Spinal cord (tissue), 10 donors: ENCODE measurements around the gene ZDHHC11B. TPM values are rescaled to one million over a fixed set of nuclear protein-coding genes. Genes with fewer than 3 reads are reported as not detected.
A peak's percentile ranks its signal among the peaks of the same experiment; 100 is the strongest.
"Not testable (repeated sequence)": the region's sequence is repeated elsewhere in the genome, so short reads cannot be mapped to it uniquely, and the experiment has no call there.

Experiments used
- DNase-seq, 6 donors: peaks; one replicate each; pipeline versions ENCODE4 v3.0.0 to v3.0.0-alpha.2; 2013 to 2015; ENCODE audit warnings: low spot score in 6 of 6, low read depth in 4 of 6
- H3K27ac ChIP-seq: one replicate; pipeline ENCODE4 v1.5.1; 2013; ENCODE audit warnings: low read depth, low read length, control low read depth
- H3K27me3 ChIP-seq: one replicate; pipeline ENCODE4 v1.6.1; 2013; ENCODE audit warnings: low read length; ENCODE audit not compliant: control insufficient read depth, insufficient read depth
- H3K36me3 ChIP-seq: one replicate; pipeline ENCODE4 v1.6.1; 2013; ENCODE audit warnings: low read length; ENCODE audit not compliant: control insufficient read depth, insufficient read depth
- H3K4me1 ChIP-seq: one replicate; pipeline ENCODE4 v1.6.1; 2013; ENCODE audit warnings: low read length; ENCODE audit not compliant: control insufficient read depth, insufficient read depth
- H3K4me3 ChIP-seq: one replicate; pipeline ENCODE4 v1.5.1; 2013; ENCODE audit warnings: low read depth, low read length, control low read depth
- H3K9me3 ChIP-seq: one replicate; pipeline ENCODE4 v1.6.1; 2013; ENCODE audit warnings: low read length; ENCODE audit not compliant: control insufficient read depth, insufficient read depth
- WGBS: methylation state at CpG from one replicate; pipeline ENCODE4 v1.1.5; 2013; ENCODE audit warnings: missing lambda C conversion rate; ENCODE audit not compliant: insufficient coverage; 5-methylcytosine and 5-hydroxymethylcytosine counted together
- polyA plus RNA-seq, 2 donors: library from polyadenylated mRNA; unstranded; fragments of 120-200 nt; gene quantifications; one replicate each; pipeline ENCODE4 v1.2.1, GENCODE V29; 2013; ENCODE audit not compliant: insufficient read length in 2 of 2
- total RNA-seq, 2 donors: library from RNA; depleted of rRNA in 1 of 2; stranded (reverse); fragments of 120-200 nt in 1 of 2; fragments of >200 nt in 1 of 2; gene quantifications; one replicate each; pipeline versions ENCODE4 v1.2.3 to v1.2.4, GENCODE V29; 2013 to 2014
- donor health status: healthy.

The ZDHHC11B gene
- total and polyA plus RNA-seq, 4 donors = 7.3 to 37.2 (median 16.2) TPM

GRCh38 chr5:787857-788233, 3.3 kb upstream of the ZDHHC11B start:
- peaks cover 17% of the 10 kb centered on the region for H3K4me1 ChIP-seq
- WGBS = 94% methylated on average over 4 of the region's 6 CpGs
- H3K27ac ChIP-seq, H3K4me3 ChIP-seq, DNase-seq, H3K36me3 ChIP-seq, H3K27me3 ChIP-seq, H3K9me3 ChIP-seq: not testable (repeated sequence)

- WGBS = 93% methylated on average over 6 of the region's 18 CpGs
These were observed 2.8 kb upstream of the ZDHHC11B start for GRCh38 chr5:787224-787856.

GRCh38 chr5:785181-785705, 714 bp upstream of the ZDHHC11B start:
- peak in 1 of 6 donors; percentile 44 for DNase-seq
- not testable (repeated sequence) for H3K9me3 ChIP-seq, H3K27me3 ChIP-seq, H3K36me3 ChIP-seq, H3K27ac ChIP-seq
- H3K4me1 ChIP-seq = peaks cover 17% of the 10 kb centered on the region
- H3K4me3 ChIP-seq = peak overlapping the region; percentile 18
- WGBS = 6% methylated on average over 20 of the region's 43 CpGs

More at GRCh38 chr5:787224-787856, 2.8 kb upstream of the ZDHHC11B start:
- not testable (repeated sequence) for DNase-seq, H3K27me3 ChIP-seq, H3K27ac ChIP-seq, H3K36me3 ChIP-seq, H3K4me3 ChIP-seq, H3K9me3 ChIP-seq
- peaks cover 17% of the 10 kb centered on the region for H3K4me1 ChIP-seq

- under 1% methylated on average over 43 of the region's 43 CpGs for WGBS
- not testable (repeated sequence) for H3K27ac ChIP-seq
These were observed 575 bp downstream of the ZDHHC11B start for GRCh38 chr5:783881-784427.

GRCh38 chr5:783049-783802, 1.3 kb downstream of the ZDHHC11B start:
- H3K9me3 ChIP-seq, H3K36me3 ChIP-seq, DNase-seq, H3K27me3 ChIP-seq, H3K27ac ChIP-seq: not testable (repeated sequence)
- WGBS = 3% methylated on average over 10 of the region's 31 CpGs
- peak overlapping the region; percentile 50 for H3K4me3 ChIP-seq
- H3K4me1 ChIP-seq = peaks cover 17% of the 10 kb centered on the region

More at GRCh38 chr5:783881-784427, 575 bp downstream of the ZDHHC11B start:
- H3K27me3 ChIP-seq, H3K9me3 ChIP-seq, H3K36me3 ChIP-seq: not testable (repeated sequence)
- DNase-seq = peak in 2 of 6 donors; percentile 40 to 42
- Histone ChIP-seq H3K4me3 (peak overlapping the region; percentile 50), H3K4me1 (peaks cover 17% of the 10 kb centered on the region)

- not testable (repeated sequence) for H3K36me3 ChIP-seq, H3K9me3 ChIP-seq, H3K4me3 ChIP-seq, H3K27me3 ChIP-seq, DNase-seq, H3K27ac ChIP-seq
- no CpG with 5 or more reads among the region's 12 CpGs for whole genome bisulfite sequencing
- H3K4me1 ChIP-seq = peaks cover 19% of the 10 kb centered on the region
These were observed 2.2 kb downstream of the ZDHHC11B start for GRCh38 chr5:782356-782755.

- peaks cover 36% of the 10 kb centered on the region for H3K4me1 ChIP-seq
- H3K9me3 ChIP-seq, H3K4me3 ChIP-seq, H3K27me3 ChIP-seq, DNase-seq, H3K27ac ChIP-seq: not testable (repeated sequence)
- 84% methylated on average over 9 of the region's 17 CpGs for WGBS
- peaks cover 16% of the 10 kb centered on the region for H3K36me3 ChIP-seq
These were observed 4.0 kb downstream of the ZDHHC11B start for GRCh38 chr5:780571-780970.

- 100% methylated on average over 2 of the region's 9 CpGs for WGBS
- not testable (repeated sequence) for H3K27ac ChIP-seq
These were observed 5.6 kb downstream of the ZDHHC11B start for GRCh38 chr5:778967-779366.

GRCh38 chr5:778421-778820, 6.1 kb downstream of the ZDHHC11B start:
- WGBS = 100% methylated on average over 1 of the region's 6 CpGs
- H3K27ac ChIP-seq, H3K9me3 ChIP-seq, H3K4me3 ChIP-seq, H3K27me3 ChIP-seq, DNase-seq: not testable (repeated sequence)
- Histone ChIP-seq H3K4me1 (peaks cover 32% of the 10 kb centered on the region), H3K36me3 (peaks cover 30% of the 10 kb centered on the region)

More at GRCh38 chr5:778967-779366, 5.6 kb downstream of the ZDHHC11B start:
- Histone ChIP-seq H3K36me3 (peaks cover 26% of the 10 kb centered on the region), H3K4me1 (peaks cover 33% of the 10 kb centered on the region)
- not testable (repeated sequence) for H3K4me3 ChIP-seq, H3K27me3 ChIP-seq, DNase-seq, H3K9me3 ChIP-seq
